Transverse colon (tissue), 4 donors: ENCODE results near the gene SHROOM3.

ENCODE experiments used
- CTCF ChIP-seq, 5 experiments: fragments of 200-600 bp in 3 of 5; fragments of 450-650 bp in 2 of 5; sonication (generic) in 3 of 5; IDR thresholded peaks; 1 replicate in 2 of 5; 2 replicates in 3 of 5; pipeline ENCODE4 v1.5.1; 2016 to 2017; ENCODE audit warnings: antibody characterized with exemption in 5 of 5, inconsistent platforms in 3 of 5, mild to moderate bottlenecking in 2 of 5, moderate library complexity in 1 of 5
- POLR2A ChIP-seq: fragments of 450-650 bp; IDR thresholded peaks from one replicate; pipeline ENCODE4 v1.6.1; 2016; ENCODE audit warnings: antibody characterized with exemption, mild to moderate bottlenecking, moderate library complexity
- POLR2AphosphoS5 ChIP-seq, 3 donors: sonication (generic); formaldehyde crosslinking; IDR thresholded peaks; one replicate each; pipeline ENCODE4 v1.6.1; 2016; ENCODE audit warnings: antibody characterized with exemption in 3 of 3

DNA sequence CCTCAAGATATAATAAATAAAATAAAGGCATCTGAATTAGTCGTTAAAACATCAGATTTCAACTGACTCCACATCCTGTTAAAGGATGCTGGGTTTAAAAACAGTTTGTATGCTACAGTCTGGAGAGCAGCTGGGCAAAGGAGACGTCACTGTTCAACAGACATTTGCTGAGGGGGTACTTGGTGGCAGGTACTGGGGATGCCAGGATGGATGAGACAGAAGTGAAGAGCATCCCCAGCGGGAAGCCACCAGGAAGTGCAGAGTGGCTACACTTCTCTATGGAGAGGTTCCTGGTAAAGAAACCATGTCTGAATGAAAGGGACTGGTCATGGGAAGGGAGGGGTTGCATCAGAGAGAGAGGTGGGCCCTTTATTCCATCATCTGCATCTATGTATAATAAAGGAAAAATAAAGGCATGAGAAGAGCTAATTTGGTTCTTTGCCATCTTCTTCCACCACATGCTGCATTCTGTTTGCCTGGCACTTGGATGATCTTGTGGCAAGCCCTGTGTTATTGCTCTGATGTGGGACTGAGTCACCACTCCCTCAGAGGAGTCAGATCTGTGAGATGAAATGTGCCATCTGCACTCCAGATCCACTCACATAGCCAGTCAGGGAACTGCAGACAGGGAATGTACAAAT lies 318.0 kb downstream of the SHROOM3 start:
- TF ChIP-seq POLR2AphosphoS5 (IDR thresholded peaks at IDR 0.05) (peak; percentile 9 to 49 (median 40)), POLR2A (no peak), CTCF (IDR thresholded peaks at IDR 0.05) (no peak)
